OCI-LY1 (cell line): ENCODE results near the gene RHAG.

Source experiments
- EZH2 ChIP-seq: fragments of 200-600 bp; sonication (generic), shearing (Covaris generic); IDR thresholded peaks from 2 replicates; pipeline ENCODE4 v1.8.0; 2017; ENCODE audit warnings: borderline replicate concordance, mixed run types, mild to moderate bottlenecking, antibody characterized with exemption, low read length, moderate library complexity, mixed read lengths
- TF ChIP-seq, protein P1 (sequence below): fragments of 200-600 bp; sonication (generic), shearing (Covaris generic); IDR thresholded peaks from 2 replicates; pipeline ENCODE4 v1.5.1; 2017; ENCODE audit warnings: mild to moderate bottlenecking, antibody characterized with exemption, low read length, moderate library complexity, mixed read lengths

DNA sequence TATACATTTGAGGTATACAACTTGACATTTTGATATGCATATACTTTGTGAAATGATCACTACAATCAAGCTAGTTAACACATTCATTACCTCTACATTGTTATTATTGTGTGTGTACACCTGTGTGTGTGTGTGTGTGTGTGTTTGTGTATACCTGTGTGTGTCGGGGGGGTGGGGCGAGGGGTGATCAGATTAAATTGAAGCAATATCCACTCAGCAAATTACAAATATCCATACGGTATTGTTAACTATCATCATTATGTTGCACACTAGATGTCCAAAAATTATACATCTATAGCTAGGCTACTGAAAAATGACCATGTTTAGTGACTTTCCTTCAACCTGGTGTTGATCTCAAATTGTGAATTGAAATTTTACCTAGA is 1.8 kb downstream of the RHAG start:
- no peak for TF ChIP-seq EZH2
- TF ChIP-seq, protein P1, sequence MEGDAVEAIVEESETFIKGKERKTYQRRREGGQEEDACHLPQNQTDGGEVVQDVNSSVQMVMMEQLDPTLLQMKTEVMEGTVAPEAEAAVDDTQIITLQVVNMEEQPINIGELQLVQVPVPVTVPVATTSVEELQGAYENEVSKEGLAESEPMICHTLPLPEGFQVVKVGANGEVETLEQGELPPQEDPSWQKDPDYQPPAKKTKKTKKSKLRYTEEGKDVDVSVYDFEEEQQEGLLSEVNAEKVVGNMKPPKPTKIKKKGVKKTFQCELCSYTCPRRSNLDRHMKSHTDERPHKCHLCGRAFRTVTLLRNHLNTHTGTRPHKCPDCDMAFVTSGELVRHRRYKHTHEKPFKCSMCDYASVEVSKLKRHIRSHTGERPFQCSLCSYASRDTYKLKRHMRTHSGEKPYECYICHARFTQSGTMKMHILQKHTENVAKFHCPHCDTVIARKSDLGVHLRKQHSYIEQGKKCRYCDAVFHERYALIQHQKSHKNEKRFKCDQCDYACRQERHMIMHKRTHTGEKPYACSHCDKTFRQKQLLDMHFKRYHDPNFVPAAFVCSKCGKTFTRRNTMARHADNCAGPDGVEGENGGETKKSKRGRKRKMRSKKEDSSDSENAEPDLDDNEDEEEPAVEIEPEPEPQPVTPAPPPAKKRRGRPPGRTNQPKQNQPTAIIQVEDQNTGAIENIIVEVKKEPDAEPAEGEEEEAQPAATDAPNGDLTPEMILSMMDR = no peak
